GM23248 (cell line): ENCODE data around the gene SLC45A2.

Experiments used
- EZH2 ChIP-seq: fragments of 200-600 bp; sonication (generic); IDR thresholded peaks from 2 replicates; pipeline ENCODE4 v1.6.1; 2018; ENCODE audit warnings: antibody characterized with exemption, mild to moderate bottlenecking; ENCODE audit not compliant: insufficient read depth, poor library complexity, severe bottlenecking
- EZH2phosphoT487 ChIP-seq: fragments of 200-600 bp; sonication (generic); IDR thresholded peaks from 2 replicates; pipeline ENCODE4 v1.6.1; 2018; ENCODE audit warnings: antibody characterized with exemption, moderate library complexity, mild to moderate bottlenecking, low read depth; ENCODE audit not compliant: insufficient read depth

DNA sequence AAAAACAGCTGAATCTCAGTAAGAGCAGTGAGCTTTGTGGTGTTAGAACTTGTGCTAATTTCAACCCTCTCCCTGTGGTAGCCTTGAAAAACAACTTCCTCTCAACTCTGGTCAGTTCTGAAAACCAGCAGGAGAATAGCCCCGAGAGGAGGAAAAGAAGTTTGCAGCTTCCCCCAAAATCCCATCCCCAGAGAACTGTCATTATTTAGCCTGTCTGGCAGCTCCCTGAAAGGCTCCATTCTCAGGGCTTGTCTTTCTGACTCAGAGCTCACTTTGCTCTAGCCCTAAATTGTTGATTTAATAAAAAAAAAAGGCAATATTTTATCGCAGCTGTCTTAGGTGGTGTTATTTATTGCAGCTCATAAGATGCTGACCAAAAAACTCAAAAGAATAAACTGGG, 11.4 kb upstream of the SLC45A2 start:
- TF ChIP-seq EZH2phosphoT487 = no peak
- TF ChIP-seq EZH2 = no peak
